OCI-LY7 (cell line): ENCODE measurements around the gene FLNB. TPM values are rescaled to one million over a fixed set of nuclear protein-coding genes. Genes with fewer than 3 reads are reported as not detected.

Source experiments
- BruUV-seq: library from RNA; stranded (reverse); fragments of 400-500 nt; replicated peaks from 2 replicates; lab custom pipeline; 2021; lab: Mats Ljungman, UMichigan
- CTCF ChIA-PET: fragments of 300-600 bp; sonication (Branson Sonifier 250); formaldehyde crosslinking; loops from one replicate; lab custom pipeline; 2022; ENCODE audit warnings: antibody characterized with exemption; ENCODE audit not compliant: unreplicated experiment; lab: Charles Lee
- POLR2A ChIA-PET: fragments of 300-600 bp; sonication (Branson Sonifier 250); formaldehyde crosslinking; loops from one replicate; lab custom pipeline; 2022; ENCODE audit warnings: antibody characterized with exemption; lab: Charles Lee
- DNase-seq: peaks from one replicate; pipeline ENCODE4 v3.0.0-alpha.2; 2015; ENCODE audit warnings: low spot score
- H2AFZ ChIP-seq: fragments of 200-600 bp; sonication (generic), shearing (Covaris generic); 2 replicates; pipeline ENCODE4 v1.6.1; 2014; ENCODE audit warnings: mild to moderate bottlenecking, antibody characterized with exemption, low read length, moderate library complexity
- H3K27ac ChIP-seq: fragments of 200-600 bp; sonication (generic); 2 replicates; pipeline ENCODE4 v1.5.1; 2014; ENCODE audit warnings: mixed run types, low read depth, mild to moderate bottlenecking, moderate library complexity, low read length, inconsistent platforms; ENCODE audit not compliant: poor library complexity, severe bottlenecking
- H3K36me3 ChIP-seq: fragments of 200-600 bp; sonication (generic); 2 replicates; pipeline ENCODE4 v1.6.1; 2014; ENCODE audit warnings: mild to moderate bottlenecking, antibody characterized with exemption, low read length, moderate library complexity, mixed read lengths; ENCODE audit not compliant: insufficient read depth
- H3K4me1 ChIP-seq: fragments of 200-600 bp; sonication (generic); 2 replicates; pipeline ENCODE4 v1.5.1; 2014; ENCODE audit warnings: mild to moderate bottlenecking, low read length; ENCODE audit not compliant: insufficient read depth, poor library complexity, severe bottlenecking
- H3K4me2 ChIP-seq: fragments of 200-600 bp; sonication (generic); 2 replicates; pipeline ENCODE4 v1.6.1; 2014; ENCODE audit warnings: mild to moderate bottlenecking, low read length
- H3K4me3 ChIP-seq: fragments of 200-600 bp; sonication (generic); 2 replicates; pipeline ENCODE4 v1.5.1; 2014; ENCODE audit warnings: mild to moderate bottlenecking, low read depth, low read length; ENCODE audit not compliant: poor library complexity, severe bottlenecking
- H3K79me2 ChIP-seq: fragments of 200-600 bp; sonication (generic); 2 replicates; pipeline ENCODE4 v1.6.1; 2016; ENCODE audit warnings: low read depth, mild to moderate bottlenecking, low read length, moderate library complexity, mixed read lengths; ENCODE audit not compliant: insufficient read depth
- H3K9me2 ChIP-seq: fragments of 200-600 bp; sonication (generic); 2 replicates; pipeline ENCODE4 v1.6.1; 2016; ENCODE audit warnings: mild to moderate bottlenecking, low read length, mixed read lengths; ENCODE audit not compliant: insufficient read depth
- H3K9me3 ChIP-seq: fragments of 200-600 bp; sonication (generic); 2 replicates; pipeline ENCODE4 v1.6.1; 2014; ENCODE audit warnings: mild to moderate bottlenecking, mixed run types, low read length, mixed read lengths
- H4K20me1 ChIP-seq: fragments of 200-600 bp; sonication (generic); 2 replicates; pipeline ENCODE4 v1.6.1; 2014; ENCODE audit warnings: mild to moderate bottlenecking, antibody characterized with exemption, low read length, moderate library complexity, mixed read lengths; ENCODE audit not compliant: insufficient read depth
- EZH2phosphoT487 ChIP-seq: fragments of 200-600 bp; sonication (generic); IDR thresholded peaks from 2 replicates; pipeline ENCODE4 v1.6.1; 2018; ENCODE audit warnings: low read depth, borderline replicate concordance, mild to moderate bottlenecking, mixed run types, antibody characterized with exemption, low read length, moderate library complexity, mixed read lengths
- intact Hi-C: fragments of 100-400 bp; cut with micrococcal nuclease; formaldehyde crosslinking; loops from one replicate; pipeline ENCODE4 v1.10.0; 2022; ENCODE audit not compliant: unreplicated experiment
- total RNA-seq, 2 experiments: library from RNA; depleted of rRNA in 1 of 2; stranded (reverse); fragments of >200 nt in 1 of 2; shearing (Covaris generic) in 1 of 2; gene quantifications; 2 replicates each; pipeline ENCODE4 v1.2.3, GENCODE V29; 2014 to 2022
- TF ChIP-seq, protein P1 (sequence below): fragments of 200-600 bp; sonication (generic); conservative IDR thresholded peaks from 2 replicates; pipeline ENCODE4 v1.5.1; 2014; ENCODE audit warnings: mild to moderate bottlenecking, antibody characterized with exemption, low read length, moderate library complexity, mixed read lengths

Gene FLNB
- total RNA-seq, 2 experiments from 2014 or later = 29.9 to 39.1 TPM

DNA sequence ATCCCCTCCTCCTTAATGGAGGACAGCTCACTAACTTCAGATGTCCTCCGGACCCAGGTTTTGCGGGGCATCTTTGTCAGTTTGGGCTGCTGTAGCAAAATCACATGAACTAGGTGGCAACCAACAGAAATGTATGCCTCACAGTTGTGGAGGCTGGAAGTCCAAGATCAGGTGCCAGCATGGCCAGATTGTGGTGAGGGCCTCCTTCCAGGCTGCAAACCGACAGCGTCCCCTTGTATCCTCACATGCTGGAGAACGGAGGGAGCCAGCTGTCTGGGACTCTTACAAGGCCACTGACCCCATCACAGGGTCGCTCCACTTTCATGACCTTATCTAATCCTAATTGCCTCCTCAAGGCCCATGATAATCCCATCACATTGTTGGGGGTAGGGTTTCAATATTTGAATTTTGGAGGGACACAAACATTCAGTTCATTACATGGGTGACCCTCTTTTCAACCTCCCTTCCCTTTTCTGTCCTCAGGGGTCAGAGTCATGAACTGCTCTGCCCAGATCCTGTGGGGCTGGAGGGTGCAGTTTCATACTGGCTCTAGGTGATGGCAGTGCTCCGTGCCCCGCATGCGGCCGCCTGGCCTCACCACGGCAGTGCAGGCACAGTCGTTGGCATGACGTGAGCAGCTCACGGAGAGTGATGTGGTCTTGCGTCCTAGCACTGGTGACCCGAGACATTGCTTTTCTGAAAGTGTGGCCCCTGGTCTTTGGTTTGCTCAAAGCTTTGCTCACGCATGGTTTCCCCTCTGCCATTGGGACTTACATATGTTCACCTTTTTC lies 144.2 kb downstream of the FLNB start:
- ChIA-PET CTCF (no interaction called here), POLR2A (no interaction called here)
- no peak for DNase-seq
- no peak overlapping the region for H2AFZ ChIP-seq
- TF ChIP-seq, protein P1, sequence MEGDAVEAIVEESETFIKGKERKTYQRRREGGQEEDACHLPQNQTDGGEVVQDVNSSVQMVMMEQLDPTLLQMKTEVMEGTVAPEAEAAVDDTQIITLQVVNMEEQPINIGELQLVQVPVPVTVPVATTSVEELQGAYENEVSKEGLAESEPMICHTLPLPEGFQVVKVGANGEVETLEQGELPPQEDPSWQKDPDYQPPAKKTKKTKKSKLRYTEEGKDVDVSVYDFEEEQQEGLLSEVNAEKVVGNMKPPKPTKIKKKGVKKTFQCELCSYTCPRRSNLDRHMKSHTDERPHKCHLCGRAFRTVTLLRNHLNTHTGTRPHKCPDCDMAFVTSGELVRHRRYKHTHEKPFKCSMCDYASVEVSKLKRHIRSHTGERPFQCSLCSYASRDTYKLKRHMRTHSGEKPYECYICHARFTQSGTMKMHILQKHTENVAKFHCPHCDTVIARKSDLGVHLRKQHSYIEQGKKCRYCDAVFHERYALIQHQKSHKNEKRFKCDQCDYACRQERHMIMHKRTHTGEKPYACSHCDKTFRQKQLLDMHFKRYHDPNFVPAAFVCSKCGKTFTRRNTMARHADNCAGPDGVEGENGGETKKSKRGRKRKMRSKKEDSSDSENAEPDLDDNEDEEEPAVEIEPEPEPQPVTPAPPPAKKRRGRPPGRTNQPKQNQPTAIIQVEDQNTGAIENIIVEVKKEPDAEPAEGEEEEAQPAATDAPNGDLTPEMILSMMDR = no peak
- no peak for TF ChIP-seq EZH2phosphoT487
- H3K36me3 ChIP-seq = peaks cover 3% of the 10 kb centered on the region; the same call in 1 of the 2 replicates
- H3K4me2 ChIP-seq = no peak overlapping the region
- no peaks in the 10 kb centered on the region for H3K4me1 ChIP-seq
- no peaks in the 10 kb centered on the region for H3K9me2 ChIP-seq
- no peaks in the 10 kb centered on the region for H4K20me1 ChIP-seq
- no peak overlapping the region for H3K4me3 ChIP-seq
- no TSS peak for BruUV-seq
- no peaks in the 10 kb centered on the region for H3K9me3 ChIP-seq
- no peak overlapping the region for H3K27ac ChIP-seq
- no peaks in the 10 kb centered on the region for H3K79me2 ChIP-seq
- intact Hi-C loops = no loop called here

DNA sequence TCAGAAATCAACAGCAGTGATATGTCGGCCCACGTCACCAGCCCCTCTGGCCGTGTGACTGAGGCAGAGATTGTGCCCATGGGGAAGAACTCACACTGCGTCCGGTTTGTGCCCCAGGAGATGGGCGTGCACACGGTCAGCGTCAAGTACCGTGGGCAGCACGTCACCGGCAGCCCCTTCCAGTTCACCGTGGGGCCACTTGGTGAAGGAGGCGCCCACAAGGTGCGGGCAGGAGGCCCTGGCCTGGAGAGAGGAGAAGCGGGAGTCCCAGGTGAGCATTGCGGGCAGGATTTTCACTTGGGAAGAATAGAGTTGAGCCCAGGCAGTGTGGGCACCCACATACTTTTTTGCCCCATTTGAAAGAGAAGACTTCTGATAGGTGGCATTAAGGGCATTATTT lies 145.1 kb downstream of the FLNB start:
- no peaks in the 10 kb centered on the region for H3K79me2 ChIP-seq
- ChIA-PET POLR2A (no interaction called here), CTCF (no interaction called here)
- no peaks in the 10 kb centered on the region for H3K9me3 ChIP-seq
- no peak overlapping the region for H3K4me2 ChIP-seq
- H3K4me1 ChIP-seq = no peaks in the 10 kb centered on the region
- TF ChIP-seq, protein P1 = no peak
- TF ChIP-seq EZH2phosphoT487 = no peak
- intact Hi-C loops = no loop called here
- H3K36me3 ChIP-seq = peaks cover 3% of the 10 kb centered on the region; the same call in 1 of the 2 replicates
- no peak overlapping the region for H3K4me3 ChIP-seq
- DNase-seq = no peak
- H3K27ac ChIP-seq = no peak overlapping the region
- no peaks in the 10 kb centered on the region for H3K9me2 ChIP-seq
- BruUV-seq = no TSS peak
- H4K20me1 ChIP-seq = no peaks in the 10 kb centered on the region
- no peak overlapping the region for H2AFZ ChIP-seq
